GM19099 (cell line): ENCODE results near the gene RAB7B.

Experiments
- POLR2A ChIP-seq: IDR thresholded peaks from 3 replicates; pipeline ENCODE4 v1.6.1; 2011; ENCODE audit warnings: low read depth; ENCODE audit not compliant: insufficient read length; ENCODE audit errors: extremely low read depth

The RAB7B gene

DNA sequence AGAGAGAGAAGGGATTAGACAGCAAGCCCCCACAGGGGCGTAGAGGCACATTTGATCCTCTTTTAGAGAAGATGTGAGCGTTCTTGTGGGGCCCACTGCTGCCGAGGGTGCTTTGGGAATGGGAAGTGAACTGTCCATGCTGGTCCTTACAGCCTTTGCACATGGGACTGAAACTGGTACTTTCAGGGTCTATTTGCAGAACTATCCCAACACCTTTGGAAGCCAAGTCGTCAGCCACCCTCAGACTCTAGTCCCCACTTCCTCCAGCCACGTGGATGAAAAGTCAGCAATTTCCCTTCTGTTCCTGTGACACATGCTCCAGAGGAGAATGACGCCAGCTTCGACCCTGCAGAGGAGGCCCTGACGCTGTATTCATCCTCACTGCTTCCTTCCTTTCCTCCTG lies 2.6 kb upstream of the RAB7B start:
- TF ChIP-seq POLR2A: no peak

GRCh38 chr1:206005234-206005633 lies 2.0 kb upstream of the RAB7B start:
- TF ChIP-seq POLR2A: no peak

- TF ChIP-seq POLR2A: no peak
Measured at GRCh38 chr1:206004826-206005225, 1.6 kb upstream of the RAB7B start.

GRCh38 chr1:206003854-206004800 lies 932 bp upstream of the RAB7B start:
- TF ChIP-seq POLR2A: no peak

DNA sequence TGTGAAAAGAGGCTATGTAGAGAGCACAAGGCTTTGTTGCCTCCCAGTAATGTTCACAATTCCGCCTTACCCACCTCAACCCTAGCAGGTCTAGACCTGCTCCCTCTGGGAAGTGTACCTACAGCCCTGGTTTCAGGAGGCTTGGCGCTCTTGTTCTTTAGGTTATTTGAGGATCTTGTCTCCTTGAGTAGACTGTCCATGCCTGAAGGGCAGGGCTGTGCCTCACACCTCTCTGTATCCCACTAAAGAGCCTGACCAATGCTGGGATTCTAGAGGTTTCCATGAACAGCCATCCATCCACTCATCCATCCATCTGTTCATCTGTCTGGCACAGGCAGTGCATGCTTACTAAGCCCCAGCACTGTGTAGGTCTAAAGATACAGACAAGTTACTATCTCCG lies 1.0 kb downstream of the RAB7B start:
- TF ChIP-seq POLR2A: no peak

- TF ChIP-seq POLR2A: no peak
Measured at GRCh38 chr1:206001476-206001888, 1.7 kb downstream of the RAB7B start.

- TF ChIP-seq POLR2A: no peak
Measured at GRCh38 chr1:206000641-206001339, 2.4 kb downstream of the RAB7B start.

GRCh38 chr1:205998457-205999241 lies 4.5 kb downstream of the RAB7B start:
- TF ChIP-seq POLR2A: no peak

DNA sequence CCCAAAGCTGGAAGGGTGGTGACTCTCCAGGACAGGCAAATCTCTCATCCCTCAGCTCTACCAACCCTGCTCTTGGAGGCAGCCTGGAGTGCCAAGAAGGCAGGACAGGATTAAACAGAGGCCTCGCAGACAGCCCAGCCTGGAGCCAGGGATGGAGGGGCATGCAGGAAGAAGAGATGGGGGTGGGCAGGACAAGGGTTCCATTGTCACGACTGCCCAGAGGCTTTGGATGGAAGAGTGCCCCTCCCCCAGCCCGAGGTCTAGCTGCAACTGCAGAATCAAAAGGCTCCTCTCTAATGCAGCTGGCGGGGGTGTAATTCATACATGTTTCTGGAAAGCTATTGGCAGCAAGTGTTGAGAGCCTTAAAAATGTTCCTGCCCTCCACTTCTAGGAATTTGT lies 8.8 kb downstream of the RAB7B start:
- TF ChIP-seq POLR2A: no peak

DNA sequence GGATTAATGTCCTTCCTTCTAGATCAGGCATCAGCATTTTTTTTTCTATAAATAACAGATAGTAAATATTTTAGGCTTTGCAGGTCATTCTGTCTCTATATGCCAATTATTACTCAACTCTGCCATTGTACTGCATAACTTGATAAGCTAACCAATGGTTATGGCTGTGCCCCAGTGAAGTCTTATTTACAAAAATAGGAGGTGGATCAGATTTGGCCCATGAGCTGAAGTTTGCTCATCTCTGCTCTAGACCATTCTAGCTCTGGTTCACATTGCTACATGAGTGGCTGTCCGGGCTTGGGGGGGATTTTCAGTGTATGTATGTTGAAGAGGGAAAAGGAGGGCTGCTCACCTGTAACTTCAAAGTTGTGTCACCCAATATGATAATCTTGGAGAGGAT lies 10.1 kb downstream of the RAB7B start:
- no peak for TF ChIP-seq POLR2A

- no peak for TF ChIP-seq POLR2A
Measured at GRCh38 chr1:205992218-205992882, 10.8 kb downstream of the RAB7B start.

DNA sequence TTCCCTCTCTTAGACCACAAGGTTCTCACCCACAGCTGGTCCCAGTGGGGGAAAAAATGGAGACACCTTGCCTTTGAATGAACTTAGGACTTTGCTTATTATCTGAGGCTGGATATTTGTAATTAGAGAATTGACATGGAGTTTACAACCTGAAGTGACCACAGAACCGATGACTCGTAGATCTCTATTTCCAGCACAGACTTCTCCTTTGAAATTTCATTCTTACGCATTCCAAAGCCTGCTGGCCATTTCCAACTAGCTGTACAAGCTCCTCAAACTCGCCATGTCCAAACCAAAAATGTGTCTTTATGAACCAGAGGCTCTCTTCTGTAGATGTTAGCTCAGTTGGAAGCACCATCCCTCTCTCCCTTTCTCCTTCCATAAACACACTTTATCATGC lies 12.0 kb downstream of the RAB7B start:
- TF ChIP-seq POLR2A: no peak

DNA sequence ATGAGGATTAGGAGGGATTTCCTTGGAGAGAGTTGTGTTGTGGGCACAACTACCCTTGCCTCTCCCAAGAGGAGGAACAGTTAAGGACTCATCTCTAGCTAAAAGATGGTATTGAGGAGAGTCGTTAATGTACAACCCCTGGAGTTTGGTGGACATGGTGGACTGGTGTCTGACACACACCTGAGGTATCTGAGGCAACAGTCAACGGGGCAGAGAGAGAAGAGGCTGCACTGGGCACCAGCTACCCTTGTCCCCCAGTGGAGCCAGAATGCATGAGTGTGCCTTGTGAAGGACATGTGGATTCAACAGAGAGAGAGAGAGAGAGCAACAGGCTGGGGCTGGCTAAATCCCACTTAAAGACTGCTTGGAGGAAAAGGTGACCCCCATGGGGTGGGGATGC lies 13.0 kb downstream of the RAB7B start:
- no peak for TF ChIP-seq POLR2A

GRCh38 chr1:205989786-205990185 lies 13.4 kb downstream of the RAB7B start:
- no peak for TF ChIP-seq POLR2A

- TF ChIP-seq POLR2A: no peak
Measured at GRCh38 chr1:205988585-205988995, 14.6 kb downstream of the RAB7B start.
